Measurements from ENCODE around the gene ADCY7. TPM values are rescaled to one million over a fixed set of nuclear protein-coding genes. Genes with fewer than 3 reads are reported as not detected.

The ADCY7 gene
- total RNA-seq, 4 donors from 2014 or later: 14.0 to 38.9 (median 21.4) TPM

GRCh38 chr16:50276326-50276640 is 9.9 kb downstream of the ADCY7 start:
- TF ChIP-seq CTCF (IDR thresholded peaks at IDR 0.05): no peak
- no peak for DNase-seq (ENCODE audit: low spot score)
- ATAC-seq (ENCODE audit: low FRiP score): no peak

GRCh38 chr16:50276801-50277555 is 10.6 kb downstream of the ADCY7 start:
- no peak for TF ChIP-seq CTCF (IDR thresholded peaks at IDR 0.05)
- DNase-seq (ENCODE audit: low spot score): no peak
- no peak for ATAC-seq (ENCODE audit: low FRiP score)

GRCh38 chr16:50278251-50278650 is 11.9 kb downstream of the ADCY7 start:
- DNase-seq (ENCODE audit: low spot score) (no peak), ATAC-seq (ENCODE audit: low FRiP score) (no peak)
- TF ChIP-seq CTCF (IDR thresholded peaks at IDR 0.05): no peak

GRCh38 chr16:50279504-50279865 is 13.1 kb downstream of the ADCY7 start:
- TF ChIP-seq CTCF (IDR thresholded peaks at IDR 0.05): no peak
- ATAC-seq (ENCODE audit: low FRiP score) (no peak), DNase-seq (ENCODE audit: low spot score) (no peak)

GRCh38 chr16:50280932-50281331 is 14.6 kb downstream of the ADCY7 start:
- no peak for ATAC-seq (ENCODE audit: low FRiP score)
- no peak for DNase-seq (ENCODE audit: low spot score)
- no peak for TF ChIP-seq CTCF (IDR thresholded peaks at IDR 0.05)

GRCh38 chr16:50281391-50282009 is 15.1 kb downstream of the ADCY7 start:
- TF ChIP-seq CTCF (IDR thresholded peaks at IDR 0.05): no peak
- DNase-seq (ENCODE audit: low spot score) (no peak), ATAC-seq (ENCODE audit: low FRiP score) (no peak)

GRCh38 chr16:50282010-50282538 is 15.7 kb downstream of the ADCY7 start:
- no peak for DNase-seq (ENCODE audit: low spot score)
- ATAC-seq (ENCODE audit: low FRiP score): peak; percentile 43
- TF ChIP-seq CTCF (IDR thresholded peaks at IDR 0.05): no peak

Data from omental fat pad (tissue), 4 donors.